AML-193 (cell line): Measurements from ENCODE around the gene NOX4.
"Not testable (repeated sequence)": the region's sequence is repeated elsewhere in the genome, so short reads cannot be mapped to it uniquely, and the experiment has no call there.

ENCODE experiments used
- DNase-seq, 2 experiments: peaks; one replicate each; lab custom pipeline; 2025; lab: John Stamatoyannopoulos, UW

Gene NOX4

GRCh38 chr11:89458716-89459115 is 32.5 kb downstream of the NOX4 start:
- no peak for DNase-seq

GRCh38 chr11:89457190-89457589 is 34.0 kb downstream of the NOX4 start:
- DNase-seq = no peak

DNA sequence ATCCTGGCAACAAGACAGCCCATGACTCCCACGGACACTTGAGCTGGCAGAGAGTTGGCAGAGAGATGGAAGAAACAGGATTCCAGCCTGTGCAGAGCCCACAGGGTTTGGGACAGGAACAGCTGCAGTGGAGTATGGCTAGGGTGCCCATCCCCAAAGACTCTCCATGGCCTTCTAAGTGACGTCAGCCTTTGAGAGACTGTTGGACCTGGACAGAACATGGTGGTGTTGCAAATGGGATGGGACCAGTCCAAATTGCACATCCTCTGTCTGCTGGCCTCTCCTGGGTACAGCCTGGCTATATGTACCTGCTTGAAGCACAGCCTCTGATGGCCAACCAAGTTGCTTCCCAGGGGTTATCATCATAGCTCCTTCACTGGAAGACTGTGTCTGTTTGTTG is 34.5 kb downstream of the NOX4 start:
- DNase-seq = no peak

GRCh38 chr11:89452780-89453179 is 38.4 kb downstream of the NOX4 start:
- no peak for DNase-seq

GRCh38 chr11:89447845-89448244 is 43.3 kb downstream of the NOX4 start:
- no peak for DNase-seq

DNA sequence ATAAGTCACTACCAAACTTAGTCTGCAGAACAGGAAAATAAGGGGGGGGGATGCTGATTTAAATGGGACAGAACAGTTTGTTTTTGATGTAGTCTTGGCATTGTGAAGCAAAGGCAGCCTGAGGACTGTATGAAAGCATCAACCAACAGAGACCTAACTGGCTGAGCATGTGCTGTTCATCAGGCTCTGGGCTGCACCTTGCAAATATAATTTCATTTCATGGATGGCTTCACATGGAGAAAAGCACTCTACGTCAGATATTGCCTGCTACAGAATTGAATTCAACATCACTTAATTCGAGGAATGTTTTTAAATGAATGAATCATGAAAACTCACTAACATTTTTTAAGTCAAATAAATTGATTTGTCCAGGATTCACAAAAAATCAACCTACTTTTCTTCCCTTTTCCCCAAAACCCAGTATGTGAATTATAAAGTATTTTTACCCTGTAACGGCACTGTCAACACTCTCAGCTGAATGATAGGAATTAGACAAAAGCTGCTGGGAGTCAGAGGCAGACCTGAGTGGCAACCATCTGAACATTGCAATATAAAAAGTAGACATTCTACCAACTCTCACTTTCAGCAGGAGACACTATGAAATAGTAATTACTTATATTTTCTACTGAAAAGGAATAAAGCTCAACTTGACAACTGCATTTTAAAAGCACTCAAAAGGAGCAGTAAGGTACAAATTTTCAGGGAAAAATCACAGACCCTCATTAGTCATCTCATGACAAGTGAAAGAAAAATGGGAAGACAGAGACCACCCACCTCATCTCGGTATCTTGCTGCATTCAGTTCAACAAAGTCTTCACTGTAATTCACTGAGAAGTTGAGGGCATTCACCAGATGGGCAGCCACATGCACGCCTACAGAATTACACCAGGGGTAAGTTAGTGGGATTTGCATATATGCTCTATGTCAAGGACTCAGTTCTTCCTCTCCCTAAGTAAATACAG is 47.5 kb downstream of the NOX4 start:
- no peak for DNase-seq

DNA sequence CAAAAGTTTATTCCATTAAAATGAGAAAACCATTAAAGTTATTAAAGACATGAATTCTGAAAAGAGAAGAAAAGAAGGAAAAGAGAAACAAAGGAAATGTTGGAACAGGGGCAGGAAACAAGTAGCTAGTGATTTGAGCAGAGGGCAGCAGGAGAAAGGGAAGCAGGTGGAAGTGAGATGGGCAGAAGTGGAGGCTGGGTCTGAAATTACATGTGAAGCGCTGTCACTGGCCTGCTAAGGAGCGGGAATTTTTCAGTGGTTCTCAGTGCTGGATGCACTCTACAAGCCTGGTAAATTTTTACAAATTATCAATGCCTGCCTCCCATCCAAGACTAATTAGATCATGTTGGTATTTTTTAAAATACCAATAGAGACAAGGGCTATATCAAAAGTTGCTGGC is 48.4 kb downstream of the NOX4 start:
- DNase-seq = no peak

DNA sequence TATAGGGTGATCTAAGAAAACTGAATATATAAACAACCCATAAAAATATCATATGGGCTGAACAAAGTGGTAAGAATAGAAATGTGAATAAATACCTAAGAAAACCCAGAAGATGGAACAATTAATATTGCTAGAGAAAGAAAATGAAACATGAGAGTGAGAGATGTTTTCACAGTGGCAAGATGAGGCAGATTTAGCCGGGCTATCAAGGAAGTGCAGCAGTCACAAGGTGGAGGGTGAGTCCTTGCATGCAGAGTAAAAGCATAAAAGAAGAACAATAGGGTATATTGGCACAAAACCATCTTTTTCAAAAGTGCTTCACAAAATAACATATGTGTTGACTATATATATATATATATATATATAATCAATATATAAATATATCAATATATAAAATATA is 49.6 kb downstream of the NOX4 start:
- DNase-seq = no peak

GRCh38 chr11:89437317-89437716 is 53.9 kb downstream of the NOX4 start:
- no peak for DNase-seq

DNA sequence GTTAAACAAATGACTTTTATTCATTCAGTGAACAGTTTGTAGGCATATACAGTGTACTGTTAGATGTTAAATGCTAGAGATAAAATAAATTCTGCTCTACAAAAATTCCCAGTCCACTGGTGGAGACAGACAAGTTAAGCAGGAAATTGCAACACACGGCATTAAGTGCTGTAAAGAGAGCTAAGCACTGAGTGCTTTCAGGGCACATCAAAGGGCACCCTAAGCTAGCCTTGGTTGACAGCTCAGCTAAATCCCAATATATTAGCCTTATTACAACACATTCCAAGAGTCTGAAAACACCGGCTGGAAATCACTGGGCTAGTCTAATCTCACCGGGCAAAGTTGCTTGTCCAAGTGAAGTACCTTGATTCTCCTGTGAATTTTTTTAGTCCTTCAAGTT is 55.1 kb downstream of the NOX4 start:
- no peak for DNase-seq

DNA sequence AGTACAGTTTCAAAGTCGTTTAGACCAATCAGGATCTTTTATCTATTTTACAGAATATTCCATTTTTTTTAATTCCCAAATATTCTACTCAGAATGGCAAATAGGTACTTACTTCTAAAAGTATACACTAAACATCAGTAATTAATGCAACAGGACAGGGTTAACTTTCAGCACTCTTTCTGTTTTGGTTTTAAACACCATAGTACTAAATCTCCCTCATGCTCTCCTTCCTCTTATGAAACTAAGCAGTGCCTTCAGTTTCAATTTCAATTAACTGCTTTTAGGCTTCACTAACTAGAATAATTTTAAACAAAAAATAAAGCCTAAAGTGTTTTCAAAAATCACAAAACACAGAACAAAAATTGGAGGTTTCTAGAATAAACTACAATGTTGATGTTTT is 57.9 kb downstream of the NOX4 start:
- DNase-seq = no peak

GRCh38 chr11:89432182-89432581 is 59.0 kb downstream of the NOX4 start:
- DNase-seq = not testable (repeated sequence)

GRCh38 chr11:89426501-89426900 is 64.7 kb downstream of the NOX4 start:
- not testable (repeated sequence) for DNase-seq

- no peak for DNase-seq
Measured at GRCh38 chr11:89421718-89422117, 69.5 kb downstream of the NOX4 start.

GRCh38 chr11:89420981-89421380 is 70.2 kb downstream of the NOX4 start:
- DNase-seq = no peak

GRCh38 chr11:89416961-89417360 is 74.2 kb downstream of the NOX4 start:
- DNase-seq = no peak

DNA sequence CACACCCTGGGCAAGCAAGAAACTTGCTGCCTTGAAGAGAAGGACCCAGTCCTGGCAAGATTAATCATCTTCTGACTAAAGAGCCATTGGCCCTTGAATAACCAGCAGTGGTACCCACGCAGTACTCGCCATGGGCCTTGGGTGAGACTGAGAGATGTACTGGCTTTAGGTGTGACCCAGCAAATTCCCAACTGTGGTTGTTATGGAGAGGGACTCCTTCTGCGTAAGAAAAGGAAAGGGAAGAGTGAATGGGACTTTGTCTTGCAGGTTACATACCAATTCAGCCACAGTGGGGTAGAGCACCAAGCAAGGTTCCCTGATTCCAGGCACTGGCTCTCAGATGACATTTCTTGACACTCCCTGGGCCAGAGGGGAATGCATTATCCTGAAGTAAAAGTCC is 80.1 kb downstream of the NOX4 start:
- DNase-seq = not testable (repeated sequence)

DNA sequence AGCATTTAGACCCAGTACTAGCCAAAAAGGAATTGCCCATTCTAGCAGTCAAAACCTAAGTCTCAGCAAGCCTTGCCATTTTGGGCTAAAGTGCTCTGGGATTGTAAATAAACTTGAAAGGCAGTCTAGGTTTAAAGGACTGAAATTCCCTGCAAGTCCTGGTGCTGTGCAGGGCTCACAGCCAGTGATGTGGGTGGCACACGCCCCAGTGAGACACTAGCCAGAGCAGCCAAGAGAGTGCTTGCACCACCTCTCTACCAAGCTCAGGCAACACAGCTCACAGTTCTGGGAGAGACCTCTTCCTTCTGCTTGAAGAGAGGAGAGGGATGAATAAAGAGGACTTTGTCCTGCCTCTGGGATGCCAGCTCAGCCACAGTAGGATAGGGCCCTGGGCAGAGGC is 80.5 kb downstream of the NOX4 start:
- not testable (repeated sequence) for DNase-seq

- DNase-seq = not testable (repeated sequence)
Measured at GRCh38 chr11:89408441-89408840, 82.7 kb downstream of the NOX4 start.

- DNase-seq = no peak
Measured at GRCh38 chr11:89405629-89406028, 85.5 kb downstream of the NOX4 start.

- DNase-seq = not testable (repeated sequence)
Measured at GRCh38 chr11:89391654-89392053, 99.5 kb downstream of the NOX4 start.

GRCh38 chr11:89387501-89387900 is 103.7 kb downstream of the NOX4 start:
- not testable (repeated sequence) for DNase-seq

DNA sequence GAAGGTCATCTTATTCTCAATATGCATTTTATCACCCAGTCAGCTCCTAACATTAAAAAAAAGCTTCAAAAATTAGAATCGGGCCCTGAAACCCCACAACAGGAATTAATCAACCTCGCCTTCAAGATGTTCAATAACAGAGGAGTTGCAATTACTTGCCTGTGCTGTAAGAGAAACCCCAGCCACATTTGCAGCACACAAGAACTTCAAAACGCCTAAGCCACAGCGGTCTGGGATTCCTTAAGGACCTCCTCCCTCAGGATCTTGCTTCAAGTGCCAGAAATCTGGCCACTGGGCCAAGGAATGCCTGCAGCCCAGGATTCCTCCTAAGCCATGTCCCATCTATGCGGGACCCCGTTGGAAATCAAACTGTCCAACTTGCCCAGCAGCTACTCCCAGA is 108.2 kb downstream of the NOX4 start:
- not testable (repeated sequence) for DNase-seq

DNA sequence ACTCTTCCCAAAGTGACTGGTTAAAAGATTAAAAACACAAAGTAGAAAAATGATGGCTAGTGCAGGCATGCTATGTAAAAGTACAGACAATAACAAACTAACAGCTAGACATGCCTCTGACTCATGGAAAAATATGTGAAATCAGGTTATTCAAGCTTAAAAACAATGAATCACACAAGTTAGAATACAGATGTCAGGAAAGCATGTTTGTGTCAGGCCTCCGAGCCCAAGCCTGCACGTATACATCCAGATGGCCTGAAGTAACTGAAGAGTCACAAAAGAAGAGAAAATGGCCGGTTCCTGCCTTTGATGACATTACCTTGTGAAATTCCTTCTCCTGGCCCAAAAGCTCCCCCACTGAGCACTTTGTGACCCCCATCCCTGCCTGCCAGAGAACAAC is 110.1 kb downstream of the NOX4 start:
- DNase-seq = no peak
